IMR-90 (cell line): Measurements from ENCODE around the gene SIN3B.

ENCODE experiments used
- CEBPB ChIP-seq: IDR thresholded peaks from 2 replicates; pipeline ENCODE4 v1.6.1; 2012; ENCODE audit warnings: low read depth, low read length, improper control_type of control experiment
- CHD1 ChIP-seq: IDR thresholded peaks from 2 replicates; pipeline ENCODE4 v1.6.1; 2012; ENCODE audit warnings: low read depth, low read length, improper control_type of control experiment
- CTCF ChIP-seq: conservative IDR thresholded peaks from 2 replicates; pipeline ENCODE4 v1.5.1; 2012; ENCODE audit warnings: mild to moderate bottlenecking, low read depth, low read length, improper control_type of control experiment
- FOS ChIP-seq: fragments of 150-350 bp; IDR thresholded peaks from 2 replicates; pipeline ENCODE4 v1.6.1; 2016; ENCODE audit warnings: low read depth, low read length
- MAFK ChIP-seq: IDR thresholded peaks from 2 replicates; pipeline ENCODE4 v1.6.1; 2012; ENCODE audit warnings: low read depth, low read length, improper control_type of control experiment
- MAZ ChIP-seq: IDR thresholded peaks from 2 replicates; pipeline ENCODE4 v1.6.1; 2012; ENCODE audit warnings: low read depth, mild to moderate bottlenecking, low read length, improper control_type of control experiment, moderate library complexity, borderline replicate concordance
- MXI1 ChIP-seq: IDR thresholded peaks from 2 replicates; pipeline ENCODE4 v1.6.1; 2012; ENCODE audit warnings: low read depth, mild to moderate bottlenecking, low read length, moderate library complexity, borderline replicate concordance
- NFE2L2 ChIP-seq: fragments of 150-350 bp; IDR thresholded peaks from 2 replicates; pipeline ENCODE4 v1.6.1; 2016; ENCODE audit warnings: low read depth, mild to moderate bottlenecking, low read length
- POLR2A ChIP-seq: IDR thresholded peaks from 2 replicates; pipeline ENCODE4 v1.6.1; 2012; ENCODE audit warnings: mild to moderate bottlenecking, low read depth, low read length
- RAD21 ChIP-seq: IDR thresholded peaks from 2 replicates; pipeline ENCODE4 v1.6.1; 2012; ENCODE audit warnings: low read length, improper control_type of control experiment
- RCOR1 ChIP-seq: IDR thresholded peaks from 2 replicates; pipeline ENCODE4 v1.6.1; 2012; ENCODE audit warnings: mild to moderate bottlenecking, low read length, improper control_type of control experiment; ENCODE audit not compliant: insufficient replicate concordance
- SMC3 ChIP-seq: fragments of 150-350 bp; IDR thresholded peaks from 2 replicates; pipeline ENCODE4 v1.6.1; 2016; ENCODE audit warnings: low read depth, mild to moderate bottlenecking, antibody characterized with exemption, low read length, moderate library complexity

GRCh38 chr19:16830679-16831078, 1.5 kb downstream of the SIN3B start:
- TF ChIP-seq MXI1 (no peak), RAD21 (no peak), CTCF (no peak), SMC3 (no peak), NFE2L2 (no peak), POLR2A (no peak), CEBPB (no peak), RCOR1 (no peak), FOS (no peak), CHD1 (no peak), MAFK (no peak), MAZ (no peak)
